Erythroblast (primary cell): Measurements from ENCODE around the gene KITLG.

ENCODE experiments used
- GATA1 ChIP-seq: IDR thresholded peaks from 2 replicates; pipeline ENCODE4 v1.6.1; 2011; ENCODE audit warnings: low read depth, mild to moderate bottlenecking, control low read depth, low read length, moderate library complexity
- POLR2A ChIP-seq: IDR thresholded peaks from 2 replicates; pipeline ENCODE4 v1.6.1; 2011; ENCODE audit warnings: mild to moderate bottlenecking, low read length

DNA sequence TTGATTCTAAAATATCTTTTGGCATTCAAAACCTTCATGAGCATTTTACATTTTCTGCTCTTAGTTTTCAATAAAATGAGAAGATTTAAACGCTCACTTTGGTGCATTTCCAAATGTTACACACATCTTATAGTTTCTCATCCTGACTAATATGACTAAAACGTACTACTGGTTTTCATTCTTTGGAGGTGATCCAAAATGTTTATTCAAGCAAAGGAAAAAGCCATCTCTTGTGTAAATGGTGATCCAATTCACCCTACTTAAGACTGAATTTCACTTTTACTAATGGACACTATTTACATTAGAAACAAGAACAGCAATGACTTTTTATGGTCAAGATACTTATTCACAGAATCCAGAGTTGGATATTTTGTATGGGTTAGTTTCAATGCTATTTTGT is 86.6 kb downstream of the KITLG start:
- TF ChIP-seq POLR2A, result no peak
- no peak for TF ChIP-seq GATA1
